ENCODE measurements around the gene PPP1R15A. TPM values are rescaled to one million over a fixed set of nuclear protein-coding genes. Genes with fewer than 3 reads are reported as not detected.
A peak's percentile ranks its signal among the peaks of the same experiment; 100 is the strongest.

Gene PPP1R15A
- total and polyA plus RNA-seq, 2 of the 8 experiments (the other 6 are each of a cell fraction or from before 2014, with no cell fraction given) = 4.1 to 14.0 TPM

GRCh38 chr19:48835734-48836088 is 36.5 kb upstream of the PPP1R15A start (continued):
- 0 out of 2 replicates have a peak, but pooled peaks have one; percentile 23 for TF ChIP-seq BACH1 (IDR thresholded peaks at IDR 0.05; ENCODE audit: low read length)
- TF ChIP-seq EP300 (IDR thresholded peaks at IDR 0.05; ENCODE audit: borderline replicate concordance in 1 of 2, low read depth in 2 of 2, low read length in 2 of 2) = peak in 1 of 2 experiments; percentile 58; a peak in 1 of 3 replicates
- peak; percentile 75; the same call in 1 of the 2 replicates for TF ChIP-seq TCF12 (IDR thresholded peaks at IDR 0.05; ENCODE audit: low read depth, low read length)
- TF ChIP-seq RFX5 (IDR thresholded peaks at IDR 0.05; ENCODE audit: borderline replicate concordance, low read depth, low read length) = no peak
- no peak for TF ChIP-seq TEAD4 (IDR thresholded peaks at IDR 0.05; ENCODE audit: low read depth, low read length)
- peak; percentile 29 to 62; a peak in 1 of 4 replicates for TF ChIP-seq SIN3A (conservative IDR thresholded peaks at IDR 0.05 in 1 of 2, IDR thresholded peaks at IDR 0.05 in 1 of 2; ENCODE audit: low read depth in 1 of 2, low read length in 2 of 2)
- TF ChIP-seq ZNF274 (IDR thresholded peaks at IDR 0.05; ENCODE audit: borderline replicate concordance, extremely low read depth, low read length) = no peak
- TF ChIP-seq CREB1 (IDR thresholded peaks at IDR 0.05) = no peak
- peak in 1 of 2 experiments; percentile 67; a peak in 2 of 3 replicates for TF ChIP-seq POLR2A (IDR thresholded peaks at IDR 0.05; ENCODE audit: control extremely low read depth in 1 of 2, low read depth in 2 of 2, low read length in 2 of 2)
- TF ChIP-seq SAP30 (IDR thresholded peaks at IDR 0.05; ENCODE audit: insufficient read depth, insufficient replicate concordance, low read length) = no peak
- no peak for TF ChIP-seq CTBP2 (IDR thresholded peaks at IDR 0.05; ENCODE audit: borderline replicate concordance, insufficient read depth, insufficient read length, low read length)
- TF ChIP-seq SUZ12 (IDR thresholded peaks at IDR 0.05; ENCODE audit: low read length) = no peak
- no peak for TF ChIP-seq TAF7 (optimal IDR thresholded peaks at IDR 0.05; ENCODE audit: borderline replicate concordance, low read depth, low read length)
- no peak for TF ChIP-seq SP1 (IDR thresholded peaks at IDR 0.05; ENCODE audit: low read depth, low read length)
- TF ChIP-seq E2F6 (IDR thresholded peaks at IDR 0.05) = no peak
- no peak for TF ChIP-seq CEBPB (IDR thresholded peaks at IDR 0.05; ENCODE audit: low read depth, low read length)

All from H1 (cell line).